Neural cell (in vitro differentiated cells): ENCODE data around the gene NPEPPS. TPM values are rescaled to one million over a fixed set of nuclear protein-coding genes. Genes with fewer than 3 reads are reported as not detected.

Experiments
- H2AFZ ChIP-seq: fragments of 200-600, 300-800 bp; sonication (generic), shearing (Covaris generic); 2 replicates; pipeline ENCODE4 v1.6.0; 2014; ENCODE audit warnings: low read depth, mild to moderate bottlenecking, antibody characterized with exemption, low read length, moderate library complexity
- H3F3A ChIP-seq: fragments of 200-600 bp; shearing (Covaris generic); 2 replicates; pipeline ENCODE4 v1.6.1; 2016; ENCODE audit warnings: mild to moderate bottlenecking, moderate library complexity, mixed read lengths, antibody characterized with exemption, low read length; ENCODE audit not compliant: insufficient read depth, poor library complexity, severe bottlenecking
- H3K27ac ChIP-seq: fragments of 200-600, 300-800 bp; sonication (generic), shearing (Covaris generic); 2 replicates; pipeline ENCODE4 v1.5.1; 2014; ENCODE audit warnings: mild to moderate bottlenecking, low read length, moderate library complexity
- H3K27me3 ChIP-seq: fragments of 300-800, 200-600 bp; sonication (generic), shearing (Covaris generic); 2 replicates; pipeline ENCODE4 v1.6.0; 2014; ENCODE audit warnings: mild to moderate bottlenecking, low read depth, low read length, moderate library complexity; ENCODE audit not compliant: insufficient read depth
- H3K36me3 ChIP-seq: fragments of 300-800, 200-600 bp; sonication (generic), shearing (Covaris generic); 2 replicates; pipeline ENCODE4 v1.5.1; 2014; ENCODE audit warnings: mild to moderate bottlenecking, antibody characterized with exemption, low read length, moderate library complexity; ENCODE audit not compliant: insufficient read depth
- H3K4me2 ChIP-seq: fragments of 300-800, 200-600 bp; sonication (generic), shearing (Covaris generic); 2 replicates; pipeline ENCODE4 v1.6.0; 2014; ENCODE audit warnings: mild to moderate bottlenecking, low read length
- H3K4me3 ChIP-seq: fragments of 300-800, 200-600 bp; sonication (generic), shearing (Covaris generic); 2 replicates; pipeline ENCODE4 v1.5.1; 2014; ENCODE audit warnings: mild to moderate bottlenecking, low read length, moderate library complexity
- H3K79me2 ChIP-seq: fragments of 200-600 bp; shearing (Covaris generic); replicated peaks from 2 replicates; pipeline ENCODE4 v1.6.0; 2014; ENCODE audit warnings: mild to moderate bottlenecking, low read length, moderate library complexity; ENCODE audit not compliant: insufficient read depth
- H3K9ac ChIP-seq: fragments of 300-800, 200-600 bp; sonication (generic), shearing (Covaris generic); 2 replicates; pipeline ENCODE4 v1.6.1; 2016; ENCODE audit warnings: mild to moderate bottlenecking, low read length, mixed read lengths
- H3K9me2 ChIP-seq: fragments of 200-600 bp; shearing (Covaris generic); 2 replicates; pipeline ENCODE4 v1.6.1; 2016; ENCODE audit warnings: mild to moderate bottlenecking, low read length, mixed read lengths; ENCODE audit not compliant: insufficient read depth
- H3K9me3 ChIP-seq: fragments of 200-600, 300-800 bp; sonication (generic), shearing (Covaris generic); 2 replicates; pipeline ENCODE4 v1.6.1; 2016; ENCODE audit warnings: mild to moderate bottlenecking, mixed run types, low read length, moderate library complexity, mixed read lengths
- H4K20me1 ChIP-seq: fragments of 200-600 bp; shearing (Covaris generic); 2 replicates; pipeline ENCODE4 v1.6.1; 2016; ENCODE audit warnings: mild to moderate bottlenecking, mixed run types; ENCODE audit not compliant: insufficient read depth
- CTCF ChIP-seq: fragments of 450-650 bp; IDR thresholded peaks from 2 replicates; pipeline ENCODE4 v1.5.1; 2014; ENCODE audit warnings: antibody characterized with exemption, mild to moderate bottlenecking, moderate library complexity; ENCODE audit not compliant: poor library complexity, severe bottlenecking
- EP300 ChIP-seq: fragments of 450-650 bp; conservative IDR thresholded peaks from 2 replicates; pipeline ENCODE4 v1.6.1; 2014; ENCODE audit warnings: antibody characterized with exemption, mild to moderate bottlenecking, moderate library complexity; ENCODE audit not compliant: poor library complexity, severe bottlenecking
- EZH2 ChIP-seq: fragments of 200-600, 300-800 bp; shearing (Covaris generic), sonication (generic); IDR thresholded peaks from 2 replicates; pipeline ENCODE4 v1.6.1; 2014; ENCODE audit warnings: antibody characterized with exemption, low read length, borderline replicate concordance, mild to moderate bottlenecking; ENCODE audit not compliant: insufficient read depth, poor library complexity, severe bottlenecking
- MXI1 ChIP-seq: fragments of 450-650 bp; conservative IDR thresholded peaks from 2 replicates; pipeline ENCODE4 v1.6.1; 2014; ENCODE audit warnings: antibody characterized with exemption, mild to moderate bottlenecking; ENCODE audit not compliant: poor library complexity, severe bottlenecking
- POLR2AphosphoS5 ChIP-seq: IDR thresholded peaks from 2 replicates; pipeline ENCODE4 v1.6.1; 2012
- RAD21 ChIP-seq: fragments of 450-650 bp; conservative IDR thresholded peaks from 2 replicates; pipeline ENCODE4 v1.6.1; 2014; ENCODE audit warnings: antibody characterized with exemption, mild to moderate bottlenecking, moderate library complexity
- REST ChIP-seq: IDR thresholded peaks from 2 replicates; pipeline ENCODE4 v1.6.1; 2012; ENCODE audit warnings: borderline replicate concordance
- SMC3 ChIP-seq: fragments of 450-650 bp; conservative IDR thresholded peaks from 2 replicates; pipeline ENCODE4 v1.6.1; 2014; ENCODE audit warnings: antibody characterized with exemption, mild to moderate bottlenecking, moderate library complexity; ENCODE audit not compliant: poor library complexity
- TAF1 ChIP-seq: IDR thresholded peaks from 2 replicates; pipeline ENCODE4 v1.6.1; 2012; ENCODE audit warnings: low read depth
- polyA plus RNA-seq: library from polyadenylated mRNA; depleted of rRNA; stranded (reverse); fragments of >200 nt; gene quantifications from 2 replicates; pipeline ENCODE4 v1.2.3, GENCODE V29; 2014

Gene NPEPPS
- polyA plus RNA-seq, 1 donor from 2014 or later = 150 TPM

- no peaks in the 10 kb centered on the region for H3F3A ChIP-seq
- H4K20me1 ChIP-seq = no peaks in the 10 kb centered on the region
- H3K9me2 ChIP-seq = no peaks in the 10 kb centered on the region
- no peak for TF ChIP-seq SMC3
- no peak for TF ChIP-seq CTCF
- no peak for TF ChIP-seq EZH2
- TF ChIP-seq REST = no peak
- no peak for TF ChIP-seq POLR2AphosphoS5
- TF ChIP-seq MXI1 = no peak
- no peak for TF ChIP-seq TAF1
- TF ChIP-seq EP300 = no peak
- TF ChIP-seq RAD21 = no peak
- H3K9ac ChIP-seq = no peak overlapping the region
- no peak overlapping the region for H3K4me2 ChIP-seq
- H2AFZ ChIP-seq = no peak overlapping the region
- H3K9me3 ChIP-seq = no peaks in the 10 kb centered on the region
- H3K79me2 ChIP-seq = no peaks in the 10 kb centered on the region
- H3K36me3 ChIP-seq = peaks cover 20% of the 10 kb centered on the region
- H3K27me3 ChIP-seq = no peaks in the 10 kb centered on the region
- H3K27ac ChIP-seq = no peak overlapping the region
- H3K4me3 ChIP-seq = no peak overlapping the region
Observed at GRCh38 chr17:47620503-47621245, 89.8 kb downstream of the NPEPPS start.

- H3K9ac ChIP-seq = no peak overlapping the region
- TF ChIP-seq TAF1 (no peak), REST (no peak), SMC3 (no peak), EP300 (no peak), CTCF (no peak), RAD21 (no peak), POLR2AphosphoS5 (no peak), EZH2 (no peak), MXI1 (no peak)
- H3K36me3 ChIP-seq = peaks cover 20% of the 10 kb centered on the region
- H3K9me2 ChIP-seq = no peaks in the 10 kb centered on the region
- no peaks in the 10 kb centered on the region for H3K27me3 ChIP-seq
- no peaks in the 10 kb centered on the region for H3F3A ChIP-seq
- H3K4me3 ChIP-seq = no peak overlapping the region
- no peaks in the 10 kb centered on the region for H4K20me1 ChIP-seq
- no peaks in the 10 kb centered on the region for H3K79me2 ChIP-seq
- H3K27ac ChIP-seq = no peak overlapping the region
- no peak overlapping the region for H3K4me2 ChIP-seq
- no peak overlapping the region for H2AFZ ChIP-seq
- H3K9me3 ChIP-seq = no peaks in the 10 kb centered on the region
Observed at GRCh38 chr17:47621293-47622179, 90.6 kb downstream of the NPEPPS start.
